Erythroblast (primary cell): ENCODE data around the gene LRMDA.

Source experiments
- GATA1 ChIP-seq: IDR thresholded peaks from 2 replicates; pipeline ENCODE4 v1.6.1; 2011; ENCODE audit warnings: low read depth, mild to moderate bottlenecking, control low read depth, low read length, moderate library complexity
- POLR2A ChIP-seq: IDR thresholded peaks from 2 replicates; pipeline ENCODE4 v1.6.1; 2011; ENCODE audit warnings: mild to moderate bottlenecking, low read length

- no peak for TF ChIP-seq POLR2A
- no peak for TF ChIP-seq GATA1
Measured at GRCh38 chr10:75776738-75777504, 345.5 kb downstream of the LRMDA start.
